Rectal smooth muscle tissue (tissue), 1 donor: ENCODE data around the gene TRH.
"Not testable (repeated sequence)": the region's sequence is repeated elsewhere in the genome, so short reads cannot be mapped to it uniquely, and the experiment has no call there.

Source experiments
- H3K27ac ChIP-seq: one replicate; pipeline ENCODE4 v1.7.0; 2013; ENCODE audit warnings: low read depth, low read length, inconsistent platforms
- H3K27me3 ChIP-seq: one replicate; pipeline ENCODE4 v1.7.0; 2013; ENCODE audit warnings: low read length; ENCODE audit not compliant: control insufficient read depth, insufficient read depth
- H3K36me3 ChIP-seq: one replicate; pipeline ENCODE4 v1.7.0; 2013; ENCODE audit warnings: low read length; ENCODE audit not compliant: control insufficient read depth, insufficient read depth
- H3K4me1 ChIP-seq: one replicate; pipeline ENCODE4 v1.7.0; 2013; ENCODE audit warnings: low read length; ENCODE audit not compliant: control insufficient read depth, insufficient read depth
- H3K4me3 ChIP-seq: one replicate; pipeline ENCODE4 v1.7.0; 2013; ENCODE audit warnings: low read length
- H3K9ac ChIP-seq: one replicate; pipeline ENCODE4 v1.7.0; 2013; ENCODE audit warnings: low read length

Gene TRH

GRCh38 chr3:130027437-130027836, 52.9 kb downstream of the TRH start:
- not testable (repeated sequence) for H3K4me1 ChIP-seq, H3K27me3 ChIP-seq, H3K27ac ChIP-seq, H3K9ac ChIP-seq, H3K36me3 ChIP-seq, H3K4me3 ChIP-seq
